ENCODE results near the gene NOS1. TPM values are rescaled to one million over a fixed set of nuclear protein-coding genes. Genes with fewer than 3 reads are reported as not detected.

The NOS1 gene
- total and polyA plus RNA-seq, 2 of the 8 experiments (the other 6 are each of a cell fraction or from before 2014, with no cell fraction given) = 1.5 to 2.0 TPM

DNA sequence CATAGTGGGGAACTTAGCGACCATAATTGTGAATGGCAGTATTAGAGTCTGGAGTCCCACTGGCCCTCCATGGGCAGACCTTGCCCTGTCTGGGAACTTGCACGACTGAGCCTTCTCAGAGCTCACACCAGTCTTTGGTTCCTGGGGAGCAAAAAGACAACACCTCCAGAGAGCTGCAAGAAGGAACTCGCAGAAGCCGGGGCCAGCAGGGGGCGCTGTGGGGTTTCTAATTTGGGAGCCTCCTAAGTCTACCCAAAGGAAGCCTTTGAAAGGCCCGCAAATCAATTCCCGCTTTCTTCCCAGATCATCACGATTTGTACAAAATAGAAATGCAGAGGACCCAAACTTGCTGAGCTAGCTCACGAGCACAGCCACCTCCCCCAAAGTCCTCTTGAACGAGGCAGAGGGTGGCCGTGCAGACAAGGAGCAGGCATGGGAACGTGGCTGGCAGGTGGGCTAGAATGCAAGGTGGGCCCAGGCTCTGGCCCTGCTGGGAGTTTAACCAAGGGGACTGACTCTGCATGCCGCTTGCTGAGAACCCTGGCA lies 124.9 kb downstream of the NOS1 start (continued):
- no peak for TF ChIP-seq EGR1 (IDR thresholded peaks at IDR 0.05; ENCODE audit: borderline replicate concordance, low read depth, low read length)
- peak; percentile 9; the same call in 1 of the 2 replicates for TF ChIP-seq CREB1 (IDR thresholded peaks at IDR 0.05)
- TF ChIP-seq SIX5 (IDR thresholded peaks at IDR 0.05; ENCODE audit: low read depth, low read length) = no peak
- TF ChIP-seq, protein P1, sequence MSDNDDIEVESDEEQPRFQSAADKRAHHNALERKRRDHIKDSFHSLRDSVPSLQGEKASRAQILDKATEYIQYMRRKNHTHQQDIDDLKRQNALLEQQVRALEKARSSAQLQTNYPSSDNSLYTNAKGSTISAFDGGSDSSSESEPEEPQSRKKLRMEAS (IDR thresholded peaks at IDR 0.05) = peak; percentile 71
- no peak for TF ChIP-seq FOSL1 (IDR thresholded peaks at IDR 0.05; ENCODE audit: insufficient read depth, low read depth, low read length)
- 0 out of 2 replicates have a peak, but pooled peaks have one; percentile 10 for TF ChIP-seq SP1 (IDR thresholded peaks at IDR 0.05; ENCODE audit: low read depth, low read length)
- no peak for TF ChIP-seq CTBP2 (IDR thresholded peaks at IDR 0.05; ENCODE audit: borderline replicate concordance, insufficient read depth, insufficient read length, low read length)
- TF ChIP-seq MAFK (IDR thresholded peaks at IDR 0.05; ENCODE audit: low read depth, low read length) = no peak
- TF ChIP-seq NANOG (IDR thresholded peaks at IDR 0.05; ENCODE audit: insufficient read depth, low read depth, low read length, poor library complexity, severe bottlenecking) = no peak
- no peak for TF ChIP-seq SUZ12 (IDR thresholded peaks at IDR 0.05; ENCODE audit: low read length)
- TF ChIP-seq, protein P2, sequence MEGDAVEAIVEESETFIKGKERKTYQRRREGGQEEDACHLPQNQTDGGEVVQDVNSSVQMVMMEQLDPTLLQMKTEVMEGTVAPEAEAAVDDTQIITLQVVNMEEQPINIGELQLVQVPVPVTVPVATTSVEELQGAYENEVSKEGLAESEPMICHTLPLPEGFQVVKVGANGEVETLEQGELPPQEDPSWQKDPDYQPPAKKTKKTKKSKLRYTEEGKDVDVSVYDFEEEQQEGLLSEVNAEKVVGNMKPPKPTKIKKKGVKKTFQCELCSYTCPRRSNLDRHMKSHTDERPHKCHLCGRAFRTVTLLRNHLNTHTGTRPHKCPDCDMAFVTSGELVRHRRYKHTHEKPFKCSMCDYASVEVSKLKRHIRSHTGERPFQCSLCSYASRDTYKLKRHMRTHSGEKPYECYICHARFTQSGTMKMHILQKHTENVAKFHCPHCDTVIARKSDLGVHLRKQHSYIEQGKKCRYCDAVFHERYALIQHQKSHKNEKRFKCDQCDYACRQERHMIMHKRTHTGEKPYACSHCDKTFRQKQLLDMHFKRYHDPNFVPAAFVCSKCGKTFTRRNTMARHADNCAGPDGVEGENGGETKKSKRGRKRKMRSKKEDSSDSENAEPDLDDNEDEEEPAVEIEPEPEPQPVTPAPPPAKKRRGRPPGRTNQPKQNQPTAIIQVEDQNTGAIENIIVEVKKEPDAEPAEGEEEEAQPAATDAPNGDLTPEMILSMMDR (IDR thresholded peaks at IDR 0.05; ENCODE audit: control extremely low read depth in 1 of 3, insufficient read depth in 1 of 3, low read depth in 1 of 3, low read length in 3 of 3) = peak; percentile 67 to 82 (median 72)
- TF ChIP-seq HDAC6 (IDR thresholded peaks at IDR 0.05; ENCODE audit: low read depth, low read length) = no peak
- 0 out of 2 replicates have a peak, but pooled peaks have one; percentile 41 for TF ChIP-seq GTF2F1 (IDR thresholded peaks at IDR 0.05; ENCODE audit: borderline replicate concordance, low read depth, low read length)
- TF ChIP-seq JUN (IDR thresholded peaks at IDR 0.05; ENCODE audit: low read depth, low read length) = no peak
- 0 out of 2 replicates have a peak, but pooled peaks have one; percentile 45 for TF ChIP-seq TEAD4 (IDR thresholded peaks at IDR 0.05; ENCODE audit: low read depth, low read length)
- TF ChIP-seq EP300 (IDR thresholded peaks at IDR 0.05; ENCODE audit: borderline replicate concordance in 1 of 2, low read depth in 2 of 2, low read length in 2 of 2) = peak in 1 of 2 experiments; percentile 20; a peak in 1 of 3 replicates
- no peak for TF ChIP-seq POU5F1 (IDR thresholded peaks at IDR 0.05; ENCODE audit: low read depth, low read length)
- TF ChIP-seq SRF (IDR thresholded peaks at IDR 0.05; ENCODE audit: low read depth, low read length) = no peak
- no peak for TF ChIP-seq SP2 (IDR thresholded peaks at IDR 0.05; ENCODE audit: low read length)
- no peak for TF ChIP-seq BACH1 (IDR thresholded peaks at IDR 0.05; ENCODE audit: low read length)

Measured in H1 (cell line).